ENCODE results near the gene MYF5.

DNA sequence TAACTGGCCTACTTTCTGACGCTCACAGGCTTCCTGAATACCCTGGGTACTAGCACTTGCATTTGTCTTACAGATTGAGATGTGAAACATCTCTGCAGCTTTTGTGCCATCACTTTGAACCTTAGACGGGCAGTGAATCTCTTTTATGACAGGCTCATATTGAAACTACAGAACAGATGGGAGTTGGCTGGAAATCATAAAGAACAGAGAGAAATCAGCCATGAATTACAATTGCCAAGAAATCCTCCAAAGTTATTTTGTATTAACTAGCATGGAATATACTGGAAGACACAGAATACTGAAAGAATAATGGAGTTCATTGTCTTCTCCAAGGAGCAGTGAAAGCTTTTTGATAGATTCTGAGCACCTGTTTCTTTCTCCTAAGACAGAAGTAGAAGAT is 32.7 kb downstream of the MYF5 start:
- TF ChIP-seq EP300 (IDR thresholded peaks at IDR 0.05; ENCODE audit: low read depth in 2 of 2, low read length in 2 of 2) (no peak), EP300 (CRISPR knock-in tag; IDR thresholded peaks at IDR 0.05; ENCODE audit: borderline replicate concordance) (no peak), NFKB2 (CRISPR knock-in tag; IDR thresholded peaks at IDR 0.05; ENCODE audit: borderline replicate concordance) (no peak), ZBTB38 (CRISPR knock-in tag; IDR thresholded peaks at IDR 0.05) (no peak), U2AF2 (IDR thresholded peaks at IDR 0.05; ENCODE audit: low read depth, low read length) (no peak), ZNF207 (IDR thresholded peaks at IDR 0.05; ENCODE audit: borderline replicate concordance) (no peak), ZBTB20 (CRISPR knock-in tag; IDR thresholded peaks at IDR 0.05; ENCODE audit: borderline replicate concordance, low read depth) (no peak), BHLHE40 (IDR thresholded peaks at IDR 0.05; ENCODE audit: low read length) (no peak), ZNF274 (CRISPR knock-in tag; IDR thresholded peaks at IDR 0.05) (no peak), GATAD2A (CRISPR knock-in tag; IDR thresholded peaks at IDR 0.05) (no peak), CENPX (CRISPR knock-in tag; IDR thresholded peaks at IDR 0.05) (no peak), SUZ12 (IDR thresholded peaks at IDR 0.05; ENCODE audit: low read depth, low read length) (no peak), TCF7L2 (IDR thresholded peaks at IDR 0.05; ENCODE audit: low read depth, low read length) (no peak)
- TF ChIP-seq, protein P1, sequence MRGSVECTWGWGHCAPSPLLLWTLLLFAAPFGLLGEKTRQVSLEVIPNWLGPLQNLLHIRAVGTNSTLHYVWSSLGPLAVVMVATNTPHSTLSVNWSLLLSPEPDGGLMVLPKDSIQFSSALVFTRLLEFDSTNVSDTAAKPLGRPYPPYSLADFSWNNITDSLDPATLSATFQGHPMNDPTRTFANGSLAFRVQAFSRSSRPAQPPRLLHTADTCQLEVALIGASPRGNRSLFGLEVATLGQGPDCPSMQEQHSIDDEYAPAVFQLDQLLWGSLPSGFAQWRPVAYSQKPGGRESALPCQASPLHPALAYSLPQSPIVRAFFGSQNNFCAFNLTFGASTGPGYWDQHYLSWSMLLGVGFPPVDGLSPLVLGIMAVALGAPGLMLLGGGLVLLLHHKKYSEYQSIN (CRISPR knock-in tag; IDR thresholded peaks at IDR 0.05; ENCODE audit: borderline replicate concordance): no peak
- TF ChIP-seq, protein P2, sequence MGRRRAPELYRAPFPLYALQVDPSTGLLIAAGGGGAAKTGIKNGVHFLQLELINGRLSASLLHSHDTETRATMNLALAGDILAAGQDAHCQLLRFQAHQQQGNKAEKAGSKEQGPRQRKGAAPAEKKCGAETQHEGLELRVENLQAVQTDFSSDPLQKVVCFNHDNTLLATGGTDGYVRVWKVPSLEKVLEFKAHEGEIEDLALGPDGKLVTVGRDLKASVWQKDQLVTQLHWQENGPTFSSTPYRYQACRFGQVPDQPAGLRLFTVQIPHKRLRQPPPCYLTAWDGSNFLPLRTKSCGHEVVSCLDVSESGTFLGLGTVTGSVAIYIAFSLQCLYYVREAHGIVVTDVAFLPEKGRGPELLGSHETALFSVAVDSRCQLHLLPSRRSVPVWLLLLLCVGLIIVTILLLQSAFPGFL (CRISPR knock-in tag; IDR thresholded peaks at IDR 0.05): no peak
